ENCODE data around the gene SBNO1.

DNA sequence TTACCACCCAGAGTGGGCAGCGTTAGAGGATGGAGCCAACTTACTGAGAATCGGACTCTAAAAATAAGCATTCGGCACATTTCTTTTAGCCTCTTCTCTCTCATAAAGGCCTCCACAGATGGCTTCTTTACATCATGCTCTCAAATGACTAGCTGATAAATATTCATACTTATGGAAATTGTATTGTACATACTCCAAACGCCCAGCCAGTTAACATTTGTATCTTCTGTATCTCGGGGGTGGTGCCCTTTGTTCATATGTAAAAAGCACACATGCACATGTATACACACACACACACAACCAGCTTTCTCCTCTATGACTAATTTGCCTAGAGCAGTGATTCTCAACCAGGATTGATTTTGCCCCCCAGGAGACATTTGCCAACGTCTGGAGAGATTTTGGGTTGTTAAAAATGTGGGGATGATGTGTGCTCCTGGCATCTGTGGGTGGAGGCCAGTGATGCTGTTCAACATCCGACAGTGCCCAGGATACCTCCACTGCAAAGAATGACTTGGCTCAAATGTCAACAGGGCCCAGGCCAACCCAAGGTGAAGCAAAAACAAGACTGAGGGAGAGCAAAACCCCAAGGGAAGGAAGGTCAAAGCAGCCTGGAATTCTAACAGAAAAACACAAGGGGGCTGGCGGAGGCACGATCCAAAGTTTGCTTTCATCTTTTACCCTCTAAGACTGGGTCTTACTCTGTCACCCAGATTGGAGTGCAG is 77.8 kb downstream of the SBNO1 start:
- TF ChIP-seq, protein P1, sequence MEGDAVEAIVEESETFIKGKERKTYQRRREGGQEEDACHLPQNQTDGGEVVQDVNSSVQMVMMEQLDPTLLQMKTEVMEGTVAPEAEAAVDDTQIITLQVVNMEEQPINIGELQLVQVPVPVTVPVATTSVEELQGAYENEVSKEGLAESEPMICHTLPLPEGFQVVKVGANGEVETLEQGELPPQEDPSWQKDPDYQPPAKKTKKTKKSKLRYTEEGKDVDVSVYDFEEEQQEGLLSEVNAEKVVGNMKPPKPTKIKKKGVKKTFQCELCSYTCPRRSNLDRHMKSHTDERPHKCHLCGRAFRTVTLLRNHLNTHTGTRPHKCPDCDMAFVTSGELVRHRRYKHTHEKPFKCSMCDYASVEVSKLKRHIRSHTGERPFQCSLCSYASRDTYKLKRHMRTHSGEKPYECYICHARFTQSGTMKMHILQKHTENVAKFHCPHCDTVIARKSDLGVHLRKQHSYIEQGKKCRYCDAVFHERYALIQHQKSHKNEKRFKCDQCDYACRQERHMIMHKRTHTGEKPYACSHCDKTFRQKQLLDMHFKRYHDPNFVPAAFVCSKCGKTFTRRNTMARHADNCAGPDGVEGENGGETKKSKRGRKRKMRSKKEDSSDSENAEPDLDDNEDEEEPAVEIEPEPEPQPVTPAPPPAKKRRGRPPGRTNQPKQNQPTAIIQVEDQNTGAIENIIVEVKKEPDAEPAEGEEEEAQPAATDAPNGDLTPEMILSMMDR (IDR thresholded peaks at IDR 0.05): no peak
- TF ChIP-seq POLR2A (IDR thresholded peaks at IDR 0.05): no peak
